ENCODE results near the gene SHC2. TPM values are rescaled to one million over a fixed set of nuclear protein-coding genes. Genes with fewer than 3 reads are reported as not detected.
"Not testable (repeated sequence)": the region's sequence is repeated elsewhere in the genome, so short reads cannot be mapped to it uniquely, and the experiment has no call there.

Gene SHC2
- total and polyA plus RNA-seq, 2 experiments from 2014 or later, result 39.9 to 56.9 TPM

GRCh38 chr19:428149-428548 is 32.7 kb downstream of the SHC2 start:
- no peaks in the 10 kb centered on the region for H3K36me3 ChIP-seq
- no peak for TF ChIP-seq CTCF (IDR thresholded peaks at IDR 0.05; ENCODE audit: low read depth, low read length)
- no peak for DNase-seq (ENCODE audit: low read depth in 1 of 2, low spot score in 1 of 2)
- no peaks in the 10 kb centered on the region for H3K27me3 ChIP-seq
- no peaks in the 10 kb centered on the region for H3K4me1 ChIP-seq (ENCODE audit: low read depth)
- H3K4me3 ChIP-seq, result no peak overlapping the region
- no peaks in the 10 kb centered on the region for H3K9me3 ChIP-seq (ENCODE audit: low read depth)
- no peak overlapping the region for H3K27ac ChIP-seq

- H3K27ac ChIP-seq; H3K4me1 ChIP-seq (ENCODE audit: low read depth); H3K4me3 ChIP-seq; DNase-seq (ENCODE audit: low read depth in 1 of 2, low spot score in 1 of 2); H3K9me3 ChIP-seq (ENCODE audit: low read depth); H3K27me3 ChIP-seq; H3K36me3 ChIP-seq: not testable (repeated sequence)
These were observed 33.2 kb downstream of the SHC2 start for GRCh38 chr19:427675-428074.

- H3K9me3 ChIP-seq (ENCODE audit: low read depth), result no peaks in the 10 kb centered on the region
- no peaks in the 10 kb centered on the region for H3K27me3 ChIP-seq
- no peak overlapping the region for H3K27ac ChIP-seq
- DNase-seq (ENCODE audit: low read depth in 1 of 2, low spot score in 1 of 2), result no peak
- no peak overlapping the region for H3K4me3 ChIP-seq
- H3K36me3 ChIP-seq, result no peaks in the 10 kb centered on the region
- no peak for TF ChIP-seq CTCF (IDR thresholded peaks at IDR 0.05; ENCODE audit: low read depth, low read length)
- no peaks in the 10 kb centered on the region for H3K4me1 ChIP-seq (ENCODE audit: low read depth)
These were observed 33.9 kb downstream of the SHC2 start for GRCh38 chr19:426725-427445.

DNA sequence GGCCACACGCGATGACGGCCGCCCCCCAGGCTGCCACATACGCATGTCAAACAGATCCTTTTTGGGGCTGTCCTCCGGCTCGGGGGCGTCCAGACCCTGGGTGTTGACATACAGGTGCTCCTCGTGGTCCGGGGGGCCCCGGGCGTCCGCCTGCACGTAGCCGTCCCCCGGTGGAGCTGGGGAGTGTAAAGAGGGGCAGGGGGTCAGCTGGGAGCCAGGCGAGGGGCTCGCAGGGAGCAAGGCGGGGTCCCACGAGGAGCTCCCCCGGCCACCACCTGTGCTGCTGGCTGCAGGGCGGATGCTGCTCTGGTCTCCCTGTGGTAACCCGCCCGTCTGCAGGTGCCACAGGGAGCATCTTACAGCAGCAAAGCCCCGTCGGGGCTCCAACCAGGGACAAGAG is 35.8 kb downstream of the SHC2 start:
- DNase-seq (ENCODE audit: low read depth in 1 of 2, low spot score in 1 of 2), result no peak
- TF ChIP-seq CTCF (IDR thresholded peaks at IDR 0.05; ENCODE audit: low read depth, low read length), result no peak
- no peak overlapping the region for H3K4me3 ChIP-seq
- H3K4me1 ChIP-seq (ENCODE audit: low read depth), result no peaks in the 10 kb centered on the region
- no peaks in the 10 kb centered on the region for H3K27me3 ChIP-seq
- no peaks in the 10 kb centered on the region for H3K36me3 ChIP-seq
- H3K27ac ChIP-seq, result no peak overlapping the region
- no peaks in the 10 kb centered on the region for H3K9me3 ChIP-seq (ENCODE audit: low read depth)

DNA sequence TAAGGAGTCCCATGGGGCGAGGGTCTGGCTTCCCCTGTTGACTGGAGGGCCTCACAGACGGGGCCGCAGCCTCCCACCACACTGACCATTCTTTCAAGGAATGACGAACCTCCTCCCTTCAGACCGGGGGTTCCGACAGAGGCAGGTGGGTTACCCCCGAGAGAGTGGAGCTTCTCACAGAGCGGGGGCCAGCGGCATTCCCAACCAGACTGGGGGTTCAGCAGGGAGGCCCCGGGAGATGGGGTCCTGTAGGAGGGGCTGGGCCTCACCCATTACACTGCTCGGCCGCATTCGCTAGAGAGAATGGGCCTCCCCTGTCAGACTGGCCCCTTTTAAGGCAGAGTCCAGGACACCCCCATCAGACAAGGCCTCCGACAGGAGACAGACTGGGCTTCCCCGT is 36.3 kb downstream of the SHC2 start:
- TF ChIP-seq CTCF (IDR thresholded peaks at IDR 0.05; ENCODE audit: low read depth, low read length), result no peak
- Histone ChIP-seq H3K4me1 (ENCODE audit: low read depth) (no peaks in the 10 kb centered on the region), H3K9me3 (ENCODE audit: low read depth) (no peaks in the 10 kb centered on the region), H3K4me3 (no peak overlapping the region), H3K27ac (no peak overlapping the region), H3K36me3 (no peaks in the 10 kb centered on the region), H3K27me3 (no peaks in the 10 kb centered on the region)
- no peak for DNase-seq (ENCODE audit: low read depth in 1 of 2, low spot score in 1 of 2)

DNA sequence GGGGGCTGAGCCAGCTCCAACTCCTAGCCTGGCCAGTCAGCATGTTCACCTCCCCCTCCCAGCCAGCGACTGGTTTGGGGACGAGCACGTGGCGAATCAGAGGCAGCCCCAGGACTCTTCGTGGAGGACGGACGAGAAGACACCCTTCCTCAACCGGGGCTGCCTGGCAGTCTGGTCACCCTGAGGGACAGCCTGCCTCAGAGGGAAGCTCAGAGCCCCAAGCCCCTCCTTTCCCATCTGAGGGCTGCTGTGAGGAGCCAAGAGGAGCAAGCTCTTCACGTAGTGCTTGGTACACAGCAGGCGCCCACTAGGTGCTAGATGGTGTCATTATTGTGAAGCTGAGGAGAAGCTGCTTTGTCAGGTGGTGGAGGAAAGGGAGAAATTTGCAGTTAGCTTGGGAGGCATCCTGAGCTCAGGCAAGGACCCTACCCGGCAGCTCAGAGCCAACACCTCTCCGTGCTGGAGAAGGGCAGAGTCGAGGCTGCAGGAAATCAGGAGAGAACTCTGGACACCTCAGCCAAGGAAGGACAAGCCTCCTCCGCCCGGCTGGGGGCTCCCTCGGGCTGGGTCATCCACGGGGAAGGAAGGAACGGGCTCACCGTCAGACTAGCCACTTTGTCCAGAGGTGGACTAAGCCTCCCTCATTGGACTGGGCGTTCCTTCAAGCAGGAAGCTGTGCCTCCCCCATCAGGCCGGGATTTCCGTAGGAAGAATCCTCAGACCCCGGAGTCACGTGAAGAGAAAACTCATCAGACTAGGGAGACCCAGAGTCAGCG is 37.0 kb downstream of the SHC2 start:
- no peak overlapping the region for H3K27ac ChIP-seq
- no peak overlapping the region for H3K4me3 ChIP-seq
- no peaks in the 10 kb centered on the region for H3K9me3 ChIP-seq (ENCODE audit: low read depth)
- no peaks in the 10 kb centered on the region for H3K4me1 ChIP-seq (ENCODE audit: low read depth)
- no peak for DNase-seq (ENCODE audit: low read depth in 1 of 2, low spot score in 1 of 2)
- TF ChIP-seq CTCF (IDR thresholded peaks at IDR 0.05; ENCODE audit: low read depth, low read length), result no peak
- H3K36me3 ChIP-seq, result no peaks in the 10 kb centered on the region
- H3K27me3 ChIP-seq, result no peaks in the 10 kb centered on the region

- H3K27me3 ChIP-seq; H3K4me3 ChIP-seq; H3K9me3 ChIP-seq (ENCODE audit: low read depth); H3K36me3 ChIP-seq; DNase-seq (ENCODE audit: low read depth in 1 of 2, low spot score in 1 of 2); H3K4me1 ChIP-seq (ENCODE audit: low read depth); H3K27ac ChIP-seq: not testable (repeated sequence)
These were observed 38.0 kb downstream of the SHC2 start for GRCh38 chr19:422917-423226.

Data from cardiac muscle cell (in vitro differentiated cells and primary cell).